Upper lobe of left lung (tissue), 4 donors: ENCODE data around the gene HES7.
A peak's percentile ranks its signal among the peaks of the same experiment; 100 is the strongest.

Experiments
- CTCF ChIP-seq, 6 experiments: fragments of 450-650 bp in 4 of 6; fragments of 200-600 bp in 2 of 6; sonication (generic) in 2 of 6; IDR thresholded peaks; one replicate each; pipeline ENCODE4 v1.5.1; 2016 to 2019; ENCODE audit warnings: antibody characterized with exemption in 6 of 6
- POLR2A ChIP-seq, 4 donors: fragments of 450-650 bp; IDR thresholded peaks; one replicate each; pipeline ENCODE4 v1.5.1; 2016 to 2017; ENCODE audit warnings: antibody characterized with exemption in 4 of 4, mild to moderate bottlenecking in 2 of 4

DNA sequence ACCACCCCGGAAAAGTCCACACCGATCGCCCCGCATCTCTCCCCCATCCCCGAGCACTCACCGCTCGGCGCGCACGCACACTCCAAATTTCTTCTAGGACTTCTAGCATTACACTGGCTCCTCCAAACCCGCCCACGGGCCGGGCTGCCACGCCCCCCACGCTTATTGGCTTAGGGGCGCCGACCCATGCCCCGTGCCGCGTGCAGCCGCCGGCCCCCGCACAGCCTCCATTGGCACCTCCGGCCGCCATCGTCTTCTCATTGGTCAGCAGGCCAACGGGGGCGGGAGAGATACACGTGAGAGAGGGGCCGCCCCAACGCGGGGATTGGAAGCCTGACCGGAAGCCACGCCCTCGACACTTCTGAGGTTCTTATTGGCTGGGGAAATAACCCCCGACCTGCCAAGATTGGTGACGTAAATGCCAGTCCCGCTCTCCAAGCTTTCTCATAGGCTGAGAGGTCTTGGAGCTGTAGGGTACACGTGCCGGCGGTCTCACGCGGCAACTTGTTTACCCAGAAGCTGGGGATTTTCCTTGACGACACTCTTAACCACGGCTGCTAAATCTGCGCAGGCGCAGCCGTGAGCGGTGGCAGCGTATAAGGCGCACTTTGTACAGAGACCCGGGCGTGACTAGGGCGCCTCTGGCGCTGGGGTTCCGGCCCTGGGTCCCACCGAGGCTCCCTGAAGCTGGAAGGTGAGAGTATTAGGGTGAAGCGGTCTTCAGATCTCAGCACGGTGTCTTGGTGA is 32.5 kb upstream of the HES7 start:
- TF ChIP-seq CTCF (IDR thresholded peaks at IDR 0.05) (peak in 3 of 6 experiments; percentile 3 to 28 (median 6)), POLR2A (IDR thresholded peaks at IDR 0.05) (peak; percentile 93 to 100 (median 100))
